NCI-H526 (cell line): ENCODE results near the gene B4GALNT4.
"Not testable (repeated sequence)": the region's sequence is repeated elsewhere in the genome, so short reads cannot be mapped to it uniquely, and the experiment has no call there.

Experiments used
- DNase-seq, 2 experiments: peaks; one replicate each; lab custom pipeline; 2025; lab: John Stamatoyannopoulos, UW

The B4GALNT4 gene

GRCh38 chr11:391117-392017, 22.1 kb downstream of the B4GALNT4 start:
- no peak for DNase-seq

- DNase-seq, result no peak
These were observed 22.9 kb downstream of the B4GALNT4 start for GRCh38 chr11:392102-392777.

- DNase-seq, result no peak
These were observed 24.1 kb downstream of the B4GALNT4 start for GRCh38 chr11:393219-394033.

- peak; percentile 75 to 97 for DNase-seq
These were observed 24.9 kb downstream of the B4GALNT4 start, which contains the start of gene PKP3 for GRCh38 chr11:394034-394857. Gene PKP3 (plus strand): TSS chr11:394209. CDS start chr11:394293, 84 bp downstream.

GRCh38 chr11:394858-395655, 25.8 kb downstream of the B4GALNT4 start:
- no peak for DNase-seq

GRCh38 chr11:395866-396265, 26.6 kb downstream of the B4GALNT4 start:
- DNase-seq, result no peak

- DNase-seq, result peak in 1 of 2 experiments; percentile 80
These were observed 27.2 kb downstream of the B4GALNT4 start for GRCh38 chr11:396511-396947.

- peak in 1 of 2 experiments; percentile 89 for DNase-seq
These were observed 27.7 kb downstream of the B4GALNT4 start for GRCh38 chr11:396948-397548.

- no peak for DNase-seq
These were observed 29.5 kb downstream of the B4GALNT4 start for GRCh38 chr11:398826-399225.

- no peak for DNase-seq
These were observed 30.5 kb downstream of the B4GALNT4 start for GRCh38 chr11:399731-400211.

- no peak for DNase-seq
These were observed 31.0 kb downstream of the B4GALNT4 start for GRCh38 chr11:400241-400689.

GRCh38 chr11:401196-401595, 31.9 kb downstream of the B4GALNT4 start:
- DNase-seq, result not testable (repeated sequence)

GRCh38 chr11:403021-403760, 33.9 kb downstream of the B4GALNT4 start:
- DNase-seq, result no peak

- DNase-seq, result no peak
These were observed 34.6 kb downstream of the B4GALNT4 start for GRCh38 chr11:403761-404431.

- DNase-seq, result no peak
These were observed 35.4 kb downstream of the B4GALNT4 start for GRCh38 chr11:404551-405264.

GRCh38 chr11:405323-405953, 36.1 kb downstream of the B4GALNT4 start:
- no peak for DNase-seq
